NCI-H1436 treated with DMSO at 0.1 percent for 48 hours (cell line): ENCODE data around the gene LMAN2.
"Not testable (repeated sequence)": the region's sequence is repeated elsewhere in the genome, so short reads cannot be mapped to it uniquely, and the experiment has no call there.

Experiments used
- DNase-seq: peaks from one replicate; lab custom pipeline; 2025; lab: John Stamatoyannopoulos, UW

LMAN2 gene

GRCh38 chr5:177346820-177347219 is 4.6 kb downstream of the LMAN2 start:
- DNase-seq: no peak

DNA sequence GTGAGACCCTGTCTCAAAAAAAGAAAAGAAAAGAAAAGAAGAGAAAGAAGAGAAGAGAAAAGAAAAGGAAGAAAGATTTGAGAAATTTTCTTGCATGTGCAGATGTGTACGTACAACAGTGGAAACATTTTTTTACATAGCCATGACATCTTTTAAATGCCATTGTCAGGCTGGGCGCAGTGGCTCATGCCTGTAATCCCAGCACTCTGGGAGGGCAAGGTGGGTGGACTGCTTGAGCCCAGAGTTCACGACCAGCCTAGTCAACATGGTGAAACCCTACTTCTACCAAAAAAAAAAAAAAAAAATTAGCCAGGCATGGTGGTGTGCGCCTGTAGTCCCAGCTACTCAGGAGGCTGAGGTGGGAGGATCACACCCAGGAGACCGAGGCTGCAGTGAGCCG is 6.6 kb downstream of the LMAN2 start:
- DNase-seq: no peak

DNA sequence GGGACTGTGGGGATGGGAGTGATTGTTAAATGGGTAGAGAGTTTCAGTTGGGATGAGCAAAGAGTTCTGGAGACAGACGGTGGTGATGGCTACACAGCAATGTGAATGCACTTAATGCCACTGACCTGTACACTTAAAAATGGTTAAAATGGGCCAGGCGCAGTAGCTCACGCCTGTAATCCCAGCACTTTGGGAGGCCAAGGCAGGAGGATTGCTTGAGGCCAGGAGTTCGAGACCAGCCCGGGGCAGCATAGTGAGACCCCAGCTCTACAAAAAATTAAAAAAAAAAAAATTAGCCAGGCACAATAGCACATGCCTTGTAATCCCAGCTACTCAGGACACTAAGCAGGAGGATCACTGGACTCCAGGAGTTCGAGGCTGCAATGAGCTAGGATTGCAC is 7.7 kb downstream of the LMAN2 start:
- no peak for DNase-seq

- DNase-seq: not testable (repeated sequence)
Measured at GRCh38 chr5:177343000-177343399, 8.5 kb downstream of the LMAN2 start.

GRCh38 chr5:177339107-177339638 is 12.3 kb downstream of the LMAN2 start:
- no peak for DNase-seq

- no peak for DNase-seq
Measured at GRCh38 chr5:177338251-177339106, 13.0 kb downstream of the LMAN2 start.

- no peak for DNase-seq
Measured at GRCh38 chr5:177336603-177337494, 14.6 kb downstream of the LMAN2 start.

- DNase-seq: no peak
Measured at GRCh38 chr5:177336112-177336511, 15.4 kb downstream of the LMAN2 start.

DNA sequence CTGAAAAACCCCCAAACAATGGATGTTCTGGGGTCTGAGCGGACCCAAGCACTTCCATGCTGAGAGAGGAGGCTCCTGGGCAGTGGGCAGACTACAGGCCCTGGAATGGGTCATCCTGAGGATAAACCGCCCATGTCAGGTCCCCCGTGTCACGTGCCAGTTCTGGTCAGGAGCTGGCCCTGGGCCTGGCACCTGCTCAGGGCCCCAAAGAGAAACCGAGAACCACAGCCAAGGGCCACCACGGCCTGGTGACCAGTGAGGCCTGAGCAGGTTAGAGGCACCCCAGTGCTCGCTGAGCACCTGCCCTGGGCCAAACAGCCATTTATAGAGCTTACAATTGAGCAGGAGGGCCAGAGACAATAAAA is 15.8 kb downstream of the LMAN2 start:
- no peak for DNase-seq

DNA sequence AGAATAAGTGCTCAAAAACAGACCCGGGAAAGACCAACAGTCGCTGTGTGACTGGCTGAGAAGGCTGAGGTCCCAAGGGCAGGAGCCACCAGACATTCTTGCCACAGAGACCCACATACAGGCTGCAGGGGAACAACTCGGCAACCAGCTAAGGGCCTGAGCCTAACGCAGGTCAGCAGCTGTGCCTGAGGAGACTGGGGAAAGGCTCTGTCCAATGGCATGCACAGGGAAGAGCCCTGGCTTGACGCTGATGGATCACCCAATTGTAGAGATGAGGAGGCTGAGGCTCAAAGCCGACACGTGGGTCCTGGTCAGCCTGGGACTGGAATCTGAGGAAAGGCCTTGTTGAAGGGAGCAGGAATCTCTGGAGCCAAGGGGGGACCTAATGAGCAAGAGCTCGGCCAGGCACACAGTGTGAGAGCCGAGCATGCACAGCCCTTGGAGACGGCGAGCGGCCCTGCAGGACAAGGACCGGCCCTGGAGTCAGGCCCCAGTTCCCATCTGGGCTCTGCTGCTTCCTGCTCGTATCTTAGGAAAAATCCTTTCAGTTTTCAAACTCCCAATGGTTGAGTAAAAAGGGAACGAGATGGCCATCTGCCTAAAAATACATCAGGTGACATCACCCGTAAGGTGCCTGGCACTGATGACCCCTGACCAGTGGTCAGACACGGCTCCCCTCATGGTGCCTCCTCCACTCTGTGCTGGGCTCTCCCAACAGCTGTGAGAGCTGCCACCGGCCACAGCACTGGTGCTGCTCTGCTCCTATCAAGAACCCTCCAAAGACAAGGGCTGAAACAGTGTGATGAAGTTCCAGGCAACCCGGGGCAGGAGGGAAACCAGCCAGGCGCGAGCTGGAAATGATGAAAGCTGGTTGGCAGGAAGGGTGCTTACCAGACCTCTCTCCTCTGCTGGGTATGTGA is 16.4 kb downstream of the LMAN2 start:
- no peak for DNase-seq

DNA sequence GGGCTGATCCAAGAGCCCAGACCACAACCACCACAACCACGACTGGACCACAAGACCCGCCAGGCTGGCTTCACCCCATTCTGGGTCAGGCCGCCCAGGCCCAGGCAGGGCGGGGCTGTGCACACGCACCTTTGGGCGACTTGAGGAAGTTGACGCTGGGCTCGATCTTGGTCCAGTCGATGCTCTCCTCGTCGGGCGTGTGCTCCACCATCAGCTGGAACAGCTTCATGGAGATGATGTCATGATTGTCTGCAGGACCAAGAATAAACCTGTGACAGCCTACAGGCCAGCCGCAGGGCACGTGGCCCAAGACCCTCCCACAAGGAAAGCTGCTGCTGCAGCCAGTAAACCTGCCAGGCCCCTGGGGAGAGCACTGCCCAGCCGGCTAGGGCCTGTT is 17.3 kb downstream of the LMAN2 start:
- no peak for DNase-seq

DNA sequence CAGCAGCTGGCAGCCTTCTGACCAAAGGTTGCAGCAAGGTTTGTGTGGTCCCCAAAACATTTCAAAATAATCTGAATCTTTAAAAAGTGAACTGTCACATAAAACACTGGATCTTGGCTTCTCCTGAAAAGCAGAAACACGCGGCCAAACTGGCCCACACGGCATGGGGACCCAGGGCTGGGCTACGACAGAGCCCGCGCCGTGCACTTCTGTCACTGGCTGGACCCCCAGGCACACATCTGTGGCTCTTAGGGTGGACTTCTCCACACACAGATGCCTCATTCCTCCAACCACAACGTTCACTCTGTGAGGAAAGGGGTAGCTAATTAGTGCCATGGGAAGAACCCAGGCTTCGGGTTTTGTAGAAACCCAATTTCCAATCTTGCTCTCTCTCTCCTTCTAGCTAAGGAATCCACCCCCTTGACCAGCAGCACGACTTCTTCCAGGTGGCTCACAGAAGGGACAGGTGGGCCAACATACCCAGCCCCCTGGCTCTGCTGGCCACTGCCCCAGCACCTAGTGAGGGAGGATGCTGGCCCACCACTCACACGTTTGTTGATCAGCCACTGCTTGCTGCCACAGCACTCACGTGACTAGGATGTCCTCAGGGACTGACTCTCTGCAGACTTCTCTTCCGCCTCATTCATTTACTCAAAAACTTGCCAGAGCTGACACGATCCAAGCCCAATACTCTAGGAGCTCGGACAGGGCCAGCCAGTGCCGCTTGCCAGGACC is 17.9 kb downstream of the LMAN2 start:
- DNase-seq: no peak

DNA sequence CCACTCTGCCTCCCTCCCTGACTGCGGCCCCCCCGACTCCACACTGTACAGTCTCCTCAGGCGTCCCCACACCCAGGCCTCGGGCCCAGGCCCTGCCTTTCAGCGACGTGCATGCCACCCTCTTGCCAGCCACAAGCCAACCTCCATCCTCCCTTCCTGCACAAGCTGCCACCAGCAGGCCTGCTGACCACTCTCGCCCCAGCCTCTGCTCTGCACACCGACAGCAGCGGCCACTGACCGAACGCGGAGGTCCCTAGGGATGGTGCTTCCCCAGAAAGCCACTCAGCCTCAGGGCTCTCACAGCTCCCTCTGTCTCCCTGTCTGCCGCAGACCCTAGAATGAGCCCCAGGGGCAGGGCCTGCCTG is 18.6 kb downstream of the LMAN2 start:
- DNase-seq: no peak

- no peak for DNase-seq
Measured at GRCh38 chr5:177332031-177332895, 19.2 kb downstream of the LMAN2 start.

- DNase-seq: no peak
Measured at GRCh38 chr5:177330991-177331842, 20.3 kb downstream of the LMAN2 start.

GRCh38 chr5:177329883-177330282 is 21.6 kb downstream of the LMAN2 start:
- DNase-seq: no peak

- no peak for DNase-seq
Measured at GRCh38 chr5:177328545-177329231, 22.8 kb downstream of the LMAN2 start.
